22Rv1 (cell line): ENCODE measurements around the gene PLXNB1.

Source experiments
- ZFX ChIP-seq: fragments of 450-650 bp; IDR thresholded peaks from 2 replicates; pipeline ENCODE4 v1.6.1; 2017; ENCODE audit warnings: antibody characterized with exemption, borderline replicate concordance
- TF ChIP-seq, protein P1 (sequence below): fragments of 450-650 bp; IDR thresholded peaks from 2 replicates; pipeline ENCODE4 v1.5.1; 2017; ENCODE audit warnings: mild to moderate bottlenecking

DNA sequence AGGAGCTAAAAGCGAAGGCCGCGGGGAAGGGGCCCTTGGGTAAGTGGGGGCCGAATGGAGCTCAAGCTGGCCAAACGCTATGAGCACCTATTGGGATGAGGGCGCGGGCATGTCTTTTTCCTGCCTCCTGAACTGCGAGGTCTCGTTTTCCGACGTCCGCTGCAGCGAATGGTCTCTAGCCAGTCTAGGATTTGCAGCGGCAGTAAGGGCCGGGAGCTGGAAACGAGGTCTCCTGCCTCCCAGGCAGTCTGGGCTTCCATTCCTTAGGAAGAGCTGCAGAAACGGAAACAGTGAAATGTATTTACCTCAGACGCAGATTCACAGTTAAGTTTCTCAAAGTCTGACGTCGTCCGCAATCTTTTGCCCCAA lies 10.7 kb upstream of the PLXNB1 start:
- TF ChIP-seq, protein P1, sequence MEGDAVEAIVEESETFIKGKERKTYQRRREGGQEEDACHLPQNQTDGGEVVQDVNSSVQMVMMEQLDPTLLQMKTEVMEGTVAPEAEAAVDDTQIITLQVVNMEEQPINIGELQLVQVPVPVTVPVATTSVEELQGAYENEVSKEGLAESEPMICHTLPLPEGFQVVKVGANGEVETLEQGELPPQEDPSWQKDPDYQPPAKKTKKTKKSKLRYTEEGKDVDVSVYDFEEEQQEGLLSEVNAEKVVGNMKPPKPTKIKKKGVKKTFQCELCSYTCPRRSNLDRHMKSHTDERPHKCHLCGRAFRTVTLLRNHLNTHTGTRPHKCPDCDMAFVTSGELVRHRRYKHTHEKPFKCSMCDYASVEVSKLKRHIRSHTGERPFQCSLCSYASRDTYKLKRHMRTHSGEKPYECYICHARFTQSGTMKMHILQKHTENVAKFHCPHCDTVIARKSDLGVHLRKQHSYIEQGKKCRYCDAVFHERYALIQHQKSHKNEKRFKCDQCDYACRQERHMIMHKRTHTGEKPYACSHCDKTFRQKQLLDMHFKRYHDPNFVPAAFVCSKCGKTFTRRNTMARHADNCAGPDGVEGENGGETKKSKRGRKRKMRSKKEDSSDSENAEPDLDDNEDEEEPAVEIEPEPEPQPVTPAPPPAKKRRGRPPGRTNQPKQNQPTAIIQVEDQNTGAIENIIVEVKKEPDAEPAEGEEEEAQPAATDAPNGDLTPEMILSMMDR: no peak
- no peak for TF ChIP-seq ZFX
